HG03520 (cell line): ENCODE results near the gene FOLR2.
"Not testable (repeated sequence)": the region's sequence is repeated elsewhere in the genome, so short reads cannot be mapped to it uniquely, and the experiment has no call there.

Experiments used
- ATAC-seq: cut with Tn5 transposase; IDR thresholded peaks from one replicate; pipeline ENCODE4 v1.9.1; 2021; ENCODE audit warnings: mild to moderate bottlenecking, moderate library complexity; ENCODE audit not compliant: unreplicated experiment

The FOLR2 gene

GRCh38 chr11:72216638-72217037 lies at the start of gene FOLR2:
FOLR2 (plus strand) TSS chr11:72216794; CDS start chr11:72218585, 1,791 bp downstream.
- ATAC-seq: no peak

DNA sequence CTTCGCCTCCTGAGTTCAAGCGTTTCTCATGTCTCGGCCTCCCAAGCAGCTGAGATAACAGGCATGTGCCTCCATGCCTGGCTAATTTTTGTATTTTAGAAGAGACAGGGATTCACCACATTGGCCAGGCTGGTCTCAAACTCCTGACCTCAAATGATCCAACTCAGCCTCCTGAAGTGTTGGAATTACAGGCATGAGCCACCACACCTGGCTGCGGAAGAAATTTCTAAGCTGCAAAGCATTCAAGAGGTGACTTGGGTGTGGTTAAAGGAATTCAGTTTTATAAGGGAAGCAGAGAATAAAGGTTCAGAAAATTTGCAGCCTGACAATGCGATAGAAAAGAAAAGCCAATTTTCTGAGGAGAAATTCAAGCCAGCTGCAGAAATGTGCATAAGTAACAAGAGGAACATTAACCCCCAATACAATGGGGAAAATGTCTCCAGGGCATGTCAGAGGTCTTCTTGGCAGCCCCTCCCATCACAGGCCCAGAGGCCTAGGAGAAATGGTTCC lies 47.5 kb upstream of the FOLR2 start:
- not testable (repeated sequence) for ATAC-seq

GRCh38 chr11:72169754-72170153 lies 46.8 kb upstream of the FOLR2 start:
- not testable (repeated sequence) for ATAC-seq

DNA sequence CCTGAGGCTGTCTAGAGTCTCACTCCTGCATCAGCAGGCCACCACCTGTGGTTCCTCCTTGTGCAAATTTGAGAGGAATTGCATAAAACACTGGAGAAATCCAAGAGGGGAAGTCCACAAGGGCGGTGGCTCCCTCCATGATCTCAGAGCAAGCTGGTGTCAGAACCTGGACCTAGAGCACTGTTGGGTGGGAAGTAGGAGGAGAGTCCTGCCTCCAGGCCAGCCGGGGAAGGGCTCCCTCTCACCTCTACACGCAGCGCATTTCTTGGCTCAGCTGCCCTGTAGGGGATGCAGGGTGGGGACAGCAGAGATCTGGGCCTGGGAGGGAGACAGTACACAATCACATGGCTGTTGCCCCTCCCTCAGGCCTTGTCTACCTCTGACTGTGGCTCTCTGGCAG lies 44.6 kb upstream of the FOLR2 start:
- not testable (repeated sequence) for ATAC-seq

- no peak for ATAC-seq
Measured at GRCh38 chr11:72173291-72173690, 43.3 kb upstream of the FOLR2 start.

- ATAC-seq: no peak
Measured at GRCh38 chr11:72174302-72175070, 42.1 kb upstream of the FOLR2 start.

- ATAC-seq: no peak
Measured at GRCh38 chr11:72177656-72178055, 38.9 kb upstream of the FOLR2 start.

GRCh38 chr11:72179049-72179803 lies 37.4 kb upstream of the FOLR2 start:
- ATAC-seq: no peak

- ATAC-seq: no peak
Measured at GRCh38 chr11:72179804-72180396, 36.7 kb upstream of the FOLR2 start.

DNA sequence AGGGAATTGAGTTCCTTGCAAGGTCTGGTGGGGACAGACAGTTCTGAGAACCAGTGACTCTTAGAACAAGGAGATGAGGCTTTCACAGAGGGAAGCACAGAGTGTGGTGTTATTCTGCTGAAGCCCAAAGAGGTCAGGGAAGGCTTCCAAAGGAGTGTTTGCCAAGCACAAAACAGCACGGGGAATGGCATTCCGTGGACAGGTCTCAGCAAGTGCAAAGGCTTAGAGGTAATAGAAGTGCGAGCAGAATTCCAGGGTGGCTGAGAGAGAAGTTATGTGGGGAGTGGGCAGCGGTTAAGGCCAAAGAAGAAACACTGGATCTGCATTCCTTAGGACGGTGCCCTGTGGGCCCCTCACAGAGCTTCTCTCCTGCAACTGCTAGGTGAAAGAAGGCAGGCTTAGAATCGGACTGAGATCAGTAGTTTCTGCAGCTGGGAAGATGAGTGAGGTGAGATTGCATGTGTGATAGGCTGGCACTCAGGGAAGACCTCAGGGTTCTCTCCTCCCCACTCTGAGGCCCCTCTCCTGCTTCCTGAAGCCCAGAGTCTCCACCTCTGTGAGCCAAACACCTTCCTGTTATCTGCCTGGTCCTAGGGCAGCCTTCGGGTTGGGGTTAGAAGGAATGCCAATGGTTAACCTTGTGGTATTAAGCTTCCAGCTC lies 35.6 kb upstream of the FOLR2 start:
- ATAC-seq: not testable (repeated sequence)

DNA sequence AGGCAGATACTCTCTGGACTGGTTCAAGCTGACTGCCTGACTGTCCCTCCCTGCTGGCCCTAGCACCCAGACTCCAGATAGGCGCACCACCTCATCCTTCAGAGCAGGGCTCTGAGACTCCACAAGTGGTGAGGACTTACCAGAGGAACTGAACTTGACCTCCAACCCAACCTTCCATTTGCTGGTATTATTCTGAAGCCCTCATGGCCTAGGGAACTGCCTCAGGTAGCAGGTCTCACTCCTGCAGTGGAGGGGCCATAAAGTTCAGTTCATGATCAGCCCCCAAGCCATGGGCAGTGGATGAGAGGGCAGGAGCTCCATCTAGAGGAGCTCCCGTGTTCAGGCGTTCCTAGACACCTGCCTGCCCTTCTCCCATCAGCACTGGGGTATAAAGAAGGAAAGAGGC lies 35.0 kb upstream of the FOLR2 start:
- not testable (repeated sequence) for ATAC-seq

- ATAC-seq: no peak
Measured at GRCh38 chr11:72188267-72188666, 28.3 kb upstream of the FOLR2 start.

- no peak for ATAC-seq
Measured at GRCh38 chr11:72189455-72190250, 26.9 kb upstream of the FOLR2 start.

GRCh38 chr11:72190631-72191071 lies 25.9 kb upstream of the FOLR2 start:
- ATAC-seq: no peak

DNA sequence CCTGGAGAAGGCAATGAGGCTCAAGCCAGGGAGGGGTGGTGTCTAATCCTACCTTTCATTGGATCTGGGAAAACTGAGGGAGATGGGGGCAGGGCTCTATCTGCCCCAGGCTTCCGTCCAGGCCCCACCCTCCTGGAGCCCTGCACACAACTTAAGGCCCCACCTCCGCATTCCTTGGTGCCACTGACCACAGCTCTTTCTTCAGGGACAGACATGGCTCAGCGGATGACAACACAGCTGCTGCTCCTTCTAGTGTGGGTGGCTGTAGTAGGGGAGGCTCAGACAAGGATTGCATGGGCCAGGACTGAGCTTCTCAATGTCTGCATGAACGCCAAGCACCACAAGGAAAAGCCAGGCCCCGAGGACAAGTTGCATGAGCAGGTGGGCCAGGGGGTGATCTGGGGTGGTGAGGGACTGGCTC lies 24.6 kb upstream of the FOLR2 start, which contains the start of gene FOLR1:
Gene FOLR1 (plus strand): TSS at position 180 of the 421 bp plus-strand sequence. CDS start 34 bp downstream, at position 214.
- no peak for ATAC-seq

- no peak for ATAC-seq
Measured at GRCh38 chr11:72195518-72196270, 20.9 kb upstream of the FOLR2 start.

DNA sequence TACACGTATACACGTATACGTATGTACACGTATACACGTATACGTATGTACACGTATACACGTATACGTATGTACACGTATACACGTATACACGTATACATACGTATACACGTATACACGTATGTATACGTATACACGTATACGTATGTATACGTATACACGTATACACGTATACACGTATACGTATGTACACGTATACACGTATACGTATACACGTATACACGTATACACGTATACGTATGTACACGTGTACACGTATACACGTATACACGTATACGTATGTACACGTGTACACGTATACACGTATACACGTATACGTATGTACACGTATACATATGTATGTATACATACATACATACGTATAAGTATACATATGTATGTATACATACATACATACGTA lies 15.1 kb upstream of the FOLR2 start:
- not testable (repeated sequence) for ATAC-seq

DNA sequence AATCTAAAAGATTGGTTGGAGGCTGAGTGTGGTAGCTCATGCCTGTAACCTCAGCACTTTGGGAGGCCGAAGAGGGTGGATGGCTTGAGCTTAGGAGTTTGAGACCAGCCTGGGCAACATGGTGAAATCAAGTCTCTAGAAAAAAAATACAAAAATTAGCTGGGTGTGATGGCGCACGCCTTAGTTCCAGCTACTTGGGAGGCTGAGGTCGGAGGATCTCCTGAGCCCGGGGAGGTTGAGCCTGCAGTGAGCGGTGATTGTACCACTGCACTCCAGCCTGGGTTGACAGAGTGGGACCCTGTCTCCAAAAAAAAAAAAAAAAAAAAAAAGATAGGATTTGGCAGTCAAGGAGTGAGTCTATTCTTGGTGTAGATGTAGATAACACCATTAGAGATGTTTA lies 14.0 kb upstream of the FOLR2 start:
- ATAC-seq: no peak

GRCh38 chr11:72203163-72203562 lies 13.4 kb upstream of the FOLR2 start:
- no peak for ATAC-seq
